Thyroid gland (tissue), 4 donors: Measurements from ENCODE around the gene OGT. TPM values are rescaled to one million over a fixed set of nuclear protein-coding genes. Genes with fewer than 3 reads are reported as not detected.
"Not testable (repeated sequence)": the region's sequence is repeated elsewhere in the genome, so short reads cannot be mapped to it uniquely, and the experiment has no call there.

ENCODE experiments used
- DNase-seq, 2 donors: peaks; one replicate each; pipeline ENCODE4 v3.0.0-alpha.2; 2019
- H3K27ac ChIP-seq, 3 donors: fragments of 200-600 bp; sonication (generic); 1 replicate in 2 of 3; 2 replicates in 1 of 3; pipeline ENCODE4 v1.5.1; 2016 to 2019; ENCODE audit warnings: mild to moderate bottlenecking in 1 of 3, moderate library complexity in 1 of 3
- H3K27me3 ChIP-seq: fragments of 200-600 bp; sonication (generic); one replicate; pipeline ENCODE4 v1.5.1; 2019
- H3K36me3 ChIP-seq, 2 donors: fragments of 200-600 bp; sonication (generic); one replicate each; pipeline ENCODE4 v1.5.1; 2016 to 2019
- H3K4me1 ChIP-seq, 2 donors: fragments of 200-600 bp; sonication (generic); one replicate each; pipeline ENCODE4 v1.5.1; 2017 to 2019
- H3K4me3 ChIP-seq, 3 donors: fragments of 200-600 bp; sonication (generic); replicated peaks in 1 of 3; 1 replicate in 2 of 3; 2 replicates in 1 of 3; pipeline ENCODE4 v1.5.1; 2016; ENCODE audit warnings: mild to moderate bottlenecking in 1 of 3
- H3K9me3 ChIP-seq: fragments of 200-600 bp; sonication (generic); one replicate; pipeline ENCODE4 v1.5.1; 2017
- POLR2A ChIP-seq, 2 donors: fragments of 450-650 bp; IDR thresholded peaks; one replicate each; pipeline ENCODE4 v1.6.1; 2017; ENCODE audit warnings: antibody characterized with exemption in 2 of 2, mild to moderate bottlenecking in 2 of 2, moderate library complexity in 1 of 2
- WGBS, 2 donors: methylation state at CpG; one replicate each; pipeline ENCODE4 v1.1.5; 2017; 5-methylcytosine and 5-hydroxymethylcytosine counted together
- intact Hi-C: fragments of 100-400 bp; cut with DNase I; formaldehyde crosslinking; loops from one replicate; pipeline ENCODE4 v1.15.1; 2023
- total RNA-seq, 4 donors: library from RNA; depleted of rRNA; stranded (reverse); fragments of >200 nt; gene quantifications; one replicate each; pipeline ENCODE4 v1.2.3, GENCODE V29; 2016
- TF ChIP-seq, protein P1 (sequence below), 6 experiments: fragments of 200-600 bp in 3 of 6; fragments of 450-650 bp in 3 of 6; sonication (generic) in 3 of 6; IDR thresholded peaks; one replicate each; pipeline ENCODE4 v1.5.1; 2016 to 2019; ENCODE audit warnings: antibody characterized with exemption in 6 of 6, mild to moderate bottlenecking in 2 of 6, inconsistent platforms in 1 of 6, moderate library complexity in 1 of 6

OGT gene
- total RNA-seq, 4 donors from 2014 or later: 162 to 218 (median 214) TPM

DNA sequence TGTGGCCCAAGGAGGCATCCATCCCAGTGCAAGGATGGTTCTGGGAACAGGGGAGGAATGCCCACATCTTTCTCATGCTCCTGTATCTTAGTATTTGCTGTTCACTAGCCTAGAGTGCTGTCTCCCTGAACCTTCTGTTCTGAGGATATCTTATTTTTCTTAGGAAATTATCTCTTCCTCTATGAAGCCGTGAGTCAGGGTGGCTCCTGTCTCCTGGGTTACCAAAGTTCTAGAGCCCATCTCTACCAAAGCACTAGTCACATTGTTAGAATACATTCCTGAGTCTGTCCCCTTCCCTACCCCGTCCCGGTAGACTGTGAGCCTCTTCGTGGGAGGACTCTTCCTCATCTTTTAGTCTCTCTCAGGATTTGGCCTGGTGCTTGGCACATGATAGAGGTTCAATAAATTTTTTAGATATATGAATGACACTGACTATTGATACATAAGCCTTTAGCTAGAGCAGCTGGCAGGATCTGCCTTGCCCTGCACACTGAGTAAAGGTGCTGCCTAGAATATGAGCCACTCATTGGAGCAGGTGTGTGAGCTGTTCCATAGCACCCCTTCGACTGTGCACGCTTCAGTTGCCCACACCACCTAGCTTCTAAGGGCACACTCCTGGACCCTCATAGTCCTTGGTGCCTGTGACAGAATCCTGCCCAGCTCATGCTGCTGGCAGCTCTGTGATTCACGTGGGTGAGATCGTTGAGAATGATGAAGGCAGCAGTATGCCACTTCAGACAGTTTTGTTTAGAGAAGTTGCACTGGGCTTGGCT is 72.1 kb downstream of the OGT start:
- intact Hi-C loops: no loop called here
- Histone ChIP-seq H3K27ac (no peak overlapping the region), H3K4me1 (no peaks in the 10 kb centered on the region), H3K36me3 (peaks cover 11 to 21% of the 10 kb centered on the region in 2 donors), H3K9me3 (no peaks in the 10 kb centered on the region), H3K4me3 (no peak overlapping the region), H3K27me3 (no peaks in the 10 kb centered on the region)
- TF ChIP-seq, protein P1, sequence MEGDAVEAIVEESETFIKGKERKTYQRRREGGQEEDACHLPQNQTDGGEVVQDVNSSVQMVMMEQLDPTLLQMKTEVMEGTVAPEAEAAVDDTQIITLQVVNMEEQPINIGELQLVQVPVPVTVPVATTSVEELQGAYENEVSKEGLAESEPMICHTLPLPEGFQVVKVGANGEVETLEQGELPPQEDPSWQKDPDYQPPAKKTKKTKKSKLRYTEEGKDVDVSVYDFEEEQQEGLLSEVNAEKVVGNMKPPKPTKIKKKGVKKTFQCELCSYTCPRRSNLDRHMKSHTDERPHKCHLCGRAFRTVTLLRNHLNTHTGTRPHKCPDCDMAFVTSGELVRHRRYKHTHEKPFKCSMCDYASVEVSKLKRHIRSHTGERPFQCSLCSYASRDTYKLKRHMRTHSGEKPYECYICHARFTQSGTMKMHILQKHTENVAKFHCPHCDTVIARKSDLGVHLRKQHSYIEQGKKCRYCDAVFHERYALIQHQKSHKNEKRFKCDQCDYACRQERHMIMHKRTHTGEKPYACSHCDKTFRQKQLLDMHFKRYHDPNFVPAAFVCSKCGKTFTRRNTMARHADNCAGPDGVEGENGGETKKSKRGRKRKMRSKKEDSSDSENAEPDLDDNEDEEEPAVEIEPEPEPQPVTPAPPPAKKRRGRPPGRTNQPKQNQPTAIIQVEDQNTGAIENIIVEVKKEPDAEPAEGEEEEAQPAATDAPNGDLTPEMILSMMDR (IDR thresholded peaks at IDR 0.05): no peak
- TF ChIP-seq POLR2A (IDR thresholded peaks at IDR 0.05): no peak
- DNase-seq: peak; percentile 23 to 44
- 71 to 82% methylated on average over 7 to 8 of the region's 8 CpGs for WGBS, 2 donors

DNA sequence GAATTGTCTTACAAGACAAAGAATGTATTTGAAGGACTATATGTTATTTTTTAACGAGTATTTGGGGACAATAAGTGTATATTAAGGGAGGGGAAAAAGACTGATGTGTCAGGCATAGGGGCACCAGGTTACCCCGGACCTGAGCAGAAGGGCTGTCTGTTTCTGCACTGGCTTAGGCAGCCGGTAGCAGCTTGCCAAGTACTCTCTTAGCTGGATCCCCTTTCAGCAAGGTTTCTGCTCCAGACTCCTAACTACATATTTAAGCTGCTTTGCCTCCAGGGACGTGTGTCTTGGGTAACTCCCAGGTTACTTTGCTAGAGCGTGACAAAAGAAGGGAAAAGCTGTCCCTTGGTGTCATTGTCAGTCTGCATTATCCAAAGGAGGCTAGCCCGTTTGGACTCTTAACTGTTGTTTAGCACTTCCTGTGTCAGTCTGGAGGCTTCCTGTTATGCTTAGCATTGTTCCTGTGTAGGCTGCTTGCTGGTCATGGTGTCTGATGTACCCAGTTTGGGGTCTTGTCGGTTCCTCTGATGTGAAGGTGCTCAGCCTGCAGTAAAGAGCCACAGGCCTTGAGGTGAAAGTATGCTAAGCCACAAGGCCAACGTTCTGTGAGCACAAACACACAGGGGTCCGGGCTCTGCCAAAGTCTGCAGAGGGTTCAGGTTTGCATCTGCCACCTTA is 73.8 kb downstream of the OGT start:
- no peak for DNase-seq
- Histone ChIP-seq H3K4me3 (no peak overlapping the region), H3K36me3 (peaks cover 11 to 30% of the 10 kb centered on the region in 2 donors), H3K27me3 (no peaks in the 10 kb centered on the region), H3K4me1 (no peaks in the 10 kb centered on the region), H3K9me3 (no peaks in the 10 kb centered on the region), H3K27ac (no peak overlapping the region)
- 63 to 76% methylated on average over 6 to 9 of the region's 9 CpGs for WGBS, 2 donors
- intact Hi-C loops: no loop called here
- no peak for TF ChIP-seq POLR2A (IDR thresholded peaks at IDR 0.05)

GRCh38 chrX:71607488-71607887 is 74.6 kb downstream of the OGT start:
- Histone ChIP-seq H3K4me1 (no peaks in the 10 kb centered on the region), H3K27ac (no peak overlapping the region), H3K27me3 (no peaks in the 10 kb centered on the region), H3K4me3 (no peak overlapping the region), H3K36me3 (peaks cover 11 to 31% of the 10 kb centered on the region in 2 donors), H3K9me3 (no peaks in the 10 kb centered on the region)
- no peak for DNase-seq
- intact Hi-C loops: no loop called here
- WGBS, 2 donors: 90 to 100% methylated on average over 2 of the region's 2 CpGs
- no peak for TF ChIP-seq POLR2A (IDR thresholded peaks at IDR 0.05)
- TF ChIP-seq, protein P1 (IDR thresholded peaks at IDR 0.05): no peak

GRCh38 chrX:71609095-71609750 is 76.3 kb downstream of the OGT start:
- H3K4me3 ChIP-seq: no peak overlapping the region
- intact Hi-C loops: no loop called here
- H3K36me3 ChIP-seq: peaks cover 5 to 31% of the 10 kb centered on the region in 2 donors
- no peak for DNase-seq
- no peaks in the 10 kb centered on the region for H3K4me1 ChIP-seq
- whole genome bisulfite sequencing, 2 donors: 87 to 98% methylated on average over 3 of the region's 3 CpGs
- no peaks in the 10 kb centered on the region for H3K9me3 ChIP-seq
- TF ChIP-seq, protein P1 (IDR thresholded peaks at IDR 0.05): no peak
- no peak for TF ChIP-seq POLR2A (IDR thresholded peaks at IDR 0.05)
- H3K27ac ChIP-seq: no peak overlapping the region
- H3K27me3 ChIP-seq: no peaks in the 10 kb centered on the region

- peaks cover 0 to 23% of the 10 kb centered on the region in 2 donors for H3K36me3 ChIP-seq
- H3K27me3 ChIP-seq, H3K27ac ChIP-seq, DNase-seq, intact Hi-C loops, H3K4me3 ChIP-seq, H3K4me1 ChIP-seq, H3K9me3 ChIP-seq: not testable (repeated sequence)
- 96 to 100% methylated on average over 5 to 6 of the region's 9 CpGs for WGBS, 2 donors
These were observed 78.8 kb downstream of the OGT start for GRCh38 chrX:71611736-71612135.
